Heart left ventricle (tissue), 16 donors: ENCODE measurements around the gene ZNF487. TPM values are rescaled to one million over a fixed set of nuclear protein-coding genes. Genes with fewer than 3 reads are reported as not detected.
A peak's percentile ranks its signal among the peaks of the same experiment; 100 is the strongest.

Experiments
- ATAC-seq, 4 donors: fragments of 200-7000 bp; cut with Tn5 transposase; one replicate each; pipeline ENCODE4 v1.9.1; 2020 to 2022; ENCODE audit warnings: moderate library complexity in 4 of 4, mild to moderate bottlenecking in 3 of 4, moderate number of reproducible peaks in 1 of 4
- DNase-seq, 5 donors: peaks; one replicate each; pipeline ENCODE4 v3.0.0-alpha.2; 2020
- H3K27ac ChIP-seq, 12 donors: fragments of 200-600 bp; sonication (generic) in 4 of 12; one replicate each; pipeline versions ENCODE4 v1.5.0 to v1.8.0; 2016 to 2022; ENCODE audit warnings: mild to moderate bottlenecking in 2 of 12
- H3K27me3 ChIP-seq, 9 donors: fragments of 200-600 bp; sonication (generic) in 2 of 9; one replicate each; pipeline versions ENCODE4 v1.5.1 to v1.8.0; 2016 to 2022; ENCODE audit warnings: mild to moderate bottlenecking in 3 of 9
- H3K36me3 ChIP-seq, 9 donors: fragments of 200-600 bp; sonication (generic) in 2 of 9; one replicate each; pipeline versions ENCODE4 v1.5.0 to v1.8.0; 2018 to 2022; ENCODE audit warnings: mild to moderate bottlenecking in 2 of 9
- H3K4me1 ChIP-seq, 12 donors: fragments of 200-600 bp; sonication (generic) in 4 of 12; one replicate each; pipeline versions ENCODE4 v1.5.0 to v1.8.0; 2016 to 2022; ENCODE audit warnings: mild to moderate bottlenecking in 3 of 12
- H3K4me3 ChIP-seq, 12 donors: fragments of 200-600 bp; sonication (generic) in 4 of 12; one replicate each; pipeline versions ENCODE4 v1.5.0 to v1.8.0; 2017 to 2022; ENCODE audit warnings: mild to moderate bottlenecking in 9 of 12, moderate library complexity in 4 of 12
- H3K9me3 ChIP-seq, 12 donors: fragments of 200-600 bp; sonication (generic) in 4 of 12; one replicate each; pipeline versions ENCODE4 v1.5.0 to v1.8.0; 2016 to 2022; ENCODE audit warnings: mild to moderate bottlenecking in 1 of 12
- CTCF ChIP-seq, 12 donors: fragments of 200-600 bp; sonication (generic) in 4 of 12; IDR thresholded peaks; one replicate each; pipeline versions ENCODE4 v1.5.0 to v1.8.0; 2018 to 2022; ENCODE audit warnings: antibody characterized with exemption in 12 of 12, mild to moderate bottlenecking in 5 of 12
- POLR2A ChIP-seq, 2 donors: fragments of 450-650 bp; IDR thresholded peaks; one replicate each; pipeline ENCODE4 v1.6.1; 2017; ENCODE audit warnings: antibody characterized with exemption in 2 of 2, mild to moderate bottlenecking in 2 of 2, moderate library complexity in 2 of 2
- WGBS, 4 donors: extraction: QIAGEN DNeasy Blood & Tissue Kit in 2 of 4; methylation state at CpG; one replicate each; pipeline versions ENCODE4 v1.1.5 to v1.1.7; 2013 to 2018; 5-methylcytosine and 5-hydroxymethylcytosine counted together
- intact Hi-C, 10 donors: fragments of 100-400 bp; cut with DNase I; formaldehyde crosslinking; loops; one replicate each; pipeline versions ENCODE4 v1.11.1 to v1.14.2; 2022
- polyA plus RNA-seq, 2 donors: library from polyadenylated mRNA; stranded (reverse); fragments of 200-250 nt; gene quantifications; one replicate each; pipeline ENCODE4 v1.2.3, GENCODE V29; 2013
- total RNA-seq, 9 donors: library from RNA; depleted of rRNA in 2 of 9; stranded (reverse); fragments of >200 nt in 2 of 9; fragmentation: NEBNext Ultra II Directional in 3 of 9; extraction: Animal tissue kit (Norgen Biotek cat#: 25700) in 3 of 9; gene quantifications; one replicate each; pipeline versions ENCODE4 v1.1.0 to v1.2.4, GENCODE V29; 2016 to 2023
- donor health status: ischemic (EF 13 %, LVEDD 7.1; RV severe dilation, severe dysfunction).
- donor health status: healthy with polysubstance abuse.
- donor health status: DM: no; HTN: yes; CAD: no.
- donor health status: DM: no; HTN: no; CAD: no.
- donor health status: ischemic (EF 25% LVEDD 6.9; RV normal size, moderate dysfunction).
- donor health status: ischemic (EF 25% LVEDD 5.7; RV mildly dilated, moderate dysfunction).
- donor health status: healthy.
- donor health status: DM: yes; HTN: yes; CAD: no.
- donor health status: ischemic (EF 35%, LVEDD 5.7; RV mildly dilated, moderate dysfunction).
- donor health status: nonischemic (EF 11% LVEDD 7.7; RV severe dilation, severe dysfunction).
- donor health status: DM: yes; HTN: yes; CAD: no.
- donor health status: PGD.
- donor health status: ischemic (EF 29% LVEDD 5.4; RV normal size, mild dysfunction).
- donor health status: nonischemic (EF 23%, LVEDD 6.1; RV moderate dilation, normal function).

Gene ZNF487
- total and polyA plus RNA-seq, 11 donors, result 1.8 to 5.1 (median 2.4) TPM

GRCh38 chr10:43409385-43410109, 27.4 kb upstream of the ZNF487 start:
- peak; percentile 35 to 71 (median 56) for DNase-seq
- 8 to 20% (median 13%) methylated on average over 41 to 46 of the region's 46 CpGs for WGBS, 4 donors

GRCh38 chr10:43410345-43410744, 26.6 kb upstream of the ZNF487 start:
- intact Hi-C loops, result no loop called here
- 86 to 94% (median 92%) methylated on average over 14 of the region's 14 CpGs for WGBS, 4 donors
- peak overlapping the region in 3 of 12 donors; percentile 82 to 90 (median 84) for H3K4me3 ChIP-seq
- peaks cover 12 to 32% (median 21%) of the 10 kb centered on the region in 12 donors for H3K4me1 ChIP-seq
- H3K27ac ChIP-seq, result peak overlapping the region in 3 of 12 donors; percentile 98 to 99 (median 99)
- H3K36me3 ChIP-seq, result no peaks in the 10 kb centered on the region
- TF ChIP-seq CTCF (IDR thresholded peaks at IDR 0.05), result no peak
- no peak for TF ChIP-seq POLR2A (IDR thresholded peaks at IDR 0.05)
- no peak for DNase-seq
- H3K9me3 ChIP-seq, result no peaks in the 10 kb centered on the region
- no peak for ATAC-seq
- H3K27me3 ChIP-seq, result no peaks in the 10 kb centered on the region

More at GRCh38 chr10:43409385-43410109, 27.4 kb upstream of the ZNF487 start:
- peak overlapping the region; percentile 45 to 90 (median 83) for H3K4me3 ChIP-seq
- intact Hi-C loops, result loop anchor here in 2 of 10 donors (1.0 kb wide), 2 partner anchors 11 to 27 kb away; no protein-coding TSS in a partner anchor
- H3K4me1 ChIP-seq, result peaks cover 12 to 40% (median 27%) of the 10 kb centered on the region in 12 donors
- TF ChIP-seq CTCF (IDR thresholded peaks at IDR 0.05) (no peak), POLR2A (IDR thresholded peaks at IDR 0.05) (no peak)
- no peaks in the 10 kb centered on the region for H3K27me3 ChIP-seq
- peak in 1 of 4 donors; percentile 1 for ATAC-seq
- peak overlapping the region; percentile 78 to 100 (median 98) for H3K27ac ChIP-seq
- no peaks in the 10 kb centered on the region for H3K36me3 ChIP-seq
- H3K9me3 ChIP-seq, result no peaks in the 10 kb centered on the region

GRCh38 chr10:43411536-43411935, 25.4 kb upstream of the ZNF487 start:
- H3K27ac ChIP-seq, result no peak overlapping the region
- no peaks in the 10 kb centered on the region for H3K9me3 ChIP-seq
- no peak overlapping the region for H3K4me3 ChIP-seq
- peaks cover under 1 to 20% (median 9%) of the 10 kb centered on the region in 12 donors for H3K4me1 ChIP-seq
- no peak for TF ChIP-seq POLR2A (IDR thresholded peaks at IDR 0.05)
- DNase-seq (no peak), ATAC-seq (no peak)
- no peaks in the 10 kb centered on the region for H3K36me3 ChIP-seq
- intact Hi-C loops, result no loop called here
- WGBS, 4 donors, result 80 to 87% (median 85%) methylated on average over 2 of the region's 2 CpGs
- H3K27me3 ChIP-seq, result no peaks in the 10 kb centered on the region

GRCh38 chr10:43415544-43415943, 21.4 kb upstream of the ZNF487 start:
- no peak for DNase-seq

More at GRCh38 chr10:43415544-43415943, 21.4 kb upstream of the ZNF487 start:
- H3K27ac ChIP-seq, result no peak overlapping the region
- no peak overlapping the region for H3K4me3 ChIP-seq
- intact Hi-C loops, result no loop called here
- WGBS, 4 donors, result 62 to 75% (median 71%) methylated on average over 10 of the region's 10 CpGs
- H3K27me3 ChIP-seq, result no peaks in the 10 kb centered on the region
- H3K9me3 ChIP-seq, result no peaks in the 10 kb centered on the region
- H3K4me1 ChIP-seq, result peaks cover 0 to 35% (median 2%) of the 10 kb centered on the region in 12 donors
- no peak for TF ChIP-seq POLR2A (IDR thresholded peaks at IDR 0.05)
- no peak for TF ChIP-seq CTCF (IDR thresholded peaks at IDR 0.05)
- no peak for ATAC-seq
- H3K36me3 ChIP-seq, result no peaks in the 10 kb centered on the region
